Keratinocyte (primary cell): ENCODE data around the gene QPCTL.

Source experiments
- CTCF ChIP-seq, 3 experiments: IDR thresholded peaks in 1 of 3; conservative IDR thresholded peaks in 1 of 3; optimal IDR thresholded peaks in 1 of 3; 2 replicates in 2 of 3; 3 replicates in 1 of 3; pipeline versions ENCODE3 to v1.5.1; 2011; ENCODE audit warnings: low read length in 3 of 3, mild to moderate bottlenecking in 3 of 3, moderate library complexity in 2 of 3, control low read depth in 1 of 3, inconsistent platforms in 1 of 3; ENCODE audit not compliant: insufficient read depth in 2 of 3; ENCODE audit errors: extremely low read depth in 1 of 3
- EZH2 ChIP-seq: IDR thresholded peaks from one replicate; pipeline ENCODE4 v1.6.1; 2012; ENCODE audit warnings: inconsistent platforms, mild to moderate bottlenecking, low read length, moderate library complexity

GRCh38 chr19:45682117-45682516, 10.3 kb upstream of the QPCTL start:
- no peak for TF ChIP-seq EZH2
- no peak for TF ChIP-seq CTCF (optimal IDR thresholded peaks at IDR 0.05 in 1 of 3, IDR thresholded peaks at IDR 0.05 in 1 of 3, conservative IDR thresholded peaks at IDR 0.05 in 1 of 3; ENCODE audit: extremely low read depth in 1 of 3, insufficient read depth in 2 of 3, low read length in 3 of 3)
